ENCODE results near the gene NFYC. TPM values are rescaled to one million over a fixed set of nuclear protein-coding genes. Genes with fewer than 3 reads are reported as not detected.

The NFYC gene
- total and polyA plus RNA-seq, 7 donors = 38.0 to 53.5 (median 41.8) TPM

GRCh38 chr1:40648928-40649591 is 42.4 kb upstream of the NFYC start:
- Histone ChIP-seq H3K27ac (no peak overlapping the region), H3K27me3 (peaks cover 0 to 4% (median 4%) of the 10 kb centered on the region in 3 donors), H3K36me3 (no peaks in the 10 kb centered on the region), H3K4me3 (no peak overlapping the region), H3K9me3 (no peaks in the 10 kb centered on the region), H3K4me1 (peaks cover 0 to 2% (median 0%) of the 10 kb centered on the region in 4 donors)
- 53 to 60% methylated on average over 15 of the region's 15 CpGs for WGBS, 2 donors
- intact Hi-C loops (cut with DNase I) = no loop called here
- no peak for DNase-seq
- TF ChIP-seq EP300 (IDR thresholded peaks at IDR 0.05) (no peak), POLR2A (IDR thresholded peaks at IDR 0.05) (no peak), POLR2AphosphoS5 (IDR thresholded peaks at IDR 0.05) (no peak), CTCF (IDR thresholded peaks at IDR 0.05) (no peak)

- 67 to 86% methylated on average over 5 of the region's 5 CpGs for WGBS, 2 donors
- no peak for DNase-seq
Measured at GRCh38 chr1:40649592-40649930, 41.9 kb upstream of the NFYC start.

GRCh38 chr1:40650075-40650474 is 41.4 kb upstream of the NFYC start:
- WGBS, 2 donors = 56 to 81% methylated on average over 4 of the region's 4 CpGs

More at GRCh38 chr1:40649592-40649930, 41.9 kb upstream of the NFYC start:
- Histone ChIP-seq H3K9me3 (no peaks in the 10 kb centered on the region), H3K36me3 (no peaks in the 10 kb centered on the region), H3K4me1 (peaks cover 0 to 5% (median 0%) of the 10 kb centered on the region in 4 donors), H3K4me3 (no peak overlapping the region), H3K27me3 (peaks cover 0 to 9% (median 8%) of the 10 kb centered on the region in 3 donors), H3K27ac (no peak overlapping the region)
- TF ChIP-seq POLR2AphosphoS5 (IDR thresholded peaks at IDR 0.05) = no peak
- TF ChIP-seq POLR2A (IDR thresholded peaks at IDR 0.05) = no peak
- TF ChIP-seq CTCF (IDR thresholded peaks at IDR 0.05) = no peak
- no peak for TF ChIP-seq EP300 (IDR thresholded peaks at IDR 0.05)
- intact Hi-C loops (cut with DNase I) = no loop called here

GRCh38 chr1:40651138-40651857 is 40.2 kb upstream of the NFYC start:
- no peak for DNase-seq
- Histone ChIP-seq H3K36me3 (no peaks in the 10 kb centered on the region), H3K9me3 (no peaks in the 10 kb centered on the region), H3K4me3 (no peak overlapping the region), H3K27me3 (peaks cover 0 to 18% (median 8%) of the 10 kb centered on the region in 3 donors), H3K27ac (no peak overlapping the region), H3K4me1 (peaks cover 0 to 5% (median 0%) of the 10 kb centered on the region in 4 donors)
- TF ChIP-seq POLR2AphosphoS5 (IDR thresholded peaks at IDR 0.05) = no peak
- WGBS, 2 donors = 17 to 61% methylated on average over 17 of the region's 17 CpGs
- intact Hi-C loops (cut with DNase I) = no loop called here

More at GRCh38 chr1:40650075-40650474, 41.4 kb upstream of the NFYC start:
- Histone ChIP-seq H3K4me3 (no peak overlapping the region), H3K4me1 (peaks cover 0 to 5% (median 0%) of the 10 kb centered on the region in 4 donors), H3K27ac (no peak overlapping the region), H3K27me3 (peaks cover 0 to 14% (median 8%) of the 10 kb centered on the region in 3 donors), H3K9me3 (no peaks in the 10 kb centered on the region), H3K36me3 (no peaks in the 10 kb centered on the region)
- TF ChIP-seq EP300 (IDR thresholded peaks at IDR 0.05) (no peak), CTCF (IDR thresholded peaks at IDR 0.05) (no peak), POLR2A (IDR thresholded peaks at IDR 0.05) (no peak), POLR2AphosphoS5 (IDR thresholded peaks at IDR 0.05) (no peak)
- intact Hi-C loops (cut with DNase I) = no loop called here
- DNase-seq = no peak

GRCh38 chr1:40652468-40652867 is 39.0 kb upstream of the NFYC start:
- Histone ChIP-seq H3K36me3 (no peaks in the 10 kb centered on the region), H3K4me1 (peaks cover 0 to 5% (median 0%) of the 10 kb centered on the region in 4 donors), H3K4me3 (no peak overlapping the region), H3K9me3 (no peaks in the 10 kb centered on the region), H3K27me3 (peaks cover 0 to 18% (median 8%) of the 10 kb centered on the region in 3 donors), H3K27ac (no peak overlapping the region)
- no peak for DNase-seq
- WGBS, 2 donors = 80 to 86% methylated on average over 5 of the region's 5 CpGs
- intact Hi-C loops (cut with DNase I) = no loop called here
- TF ChIP-seq CTCF (IDR thresholded peaks at IDR 0.05) (no peak), EP300 (IDR thresholded peaks at IDR 0.05) (no peak), POLR2AphosphoS5 (IDR thresholded peaks at IDR 0.05) (no peak), POLR2A (IDR thresholded peaks at IDR 0.05) (no peak)

All from sigmoid colon (tissue), 7 donors.